OCI-LY1 (cell line): ENCODE results near the gene GPR27.

Experiments used
- H2AFZ ChIP-seq: fragments of 200-600 bp; sonication (generic), shearing (Covaris generic); 2 replicates; pipeline ENCODE4 v1.6.0; 2014; ENCODE audit warnings: antibody characterized with exemption, mild to moderate bottlenecking, low read length
- H3F3A ChIP-seq: fragments of 200-600 bp; sonication (generic), shearing (Covaris generic); 2 replicates; pipeline ENCODE4 v1.6.0; 2014; ENCODE audit warnings: mild to moderate bottlenecking, antibody characterized with exemption, low read length, moderate library complexity; ENCODE audit not compliant: insufficient read depth
- H3K27ac ChIP-seq: fragments of 200-600 bp; sonication (generic); 2 replicates; pipeline ENCODE4 v1.5.1; 2014; ENCODE audit warnings: low read length, mixed run types, mild to moderate bottlenecking, low read depth; ENCODE audit not compliant: poor library complexity, severe bottlenecking
- H3K27me3 ChIP-seq: fragments of 200-600 bp; sonication (generic); 2 replicates; pipeline ENCODE4 v1.6.0; 2014; ENCODE audit warnings: antibody characterized with exemption, mild to moderate bottlenecking, low read length, moderate library complexity; ENCODE audit not compliant: insufficient read depth
- H3K36me3 ChIP-seq: fragments of 200-600 bp; sonication (generic); 2 replicates; pipeline ENCODE4 v1.6.1; 2014; ENCODE audit warnings: mild to moderate bottlenecking, antibody characterized with exemption, low read length, moderate library complexity, mixed read lengths; ENCODE audit not compliant: insufficient read depth
- H3K4me1 ChIP-seq: fragments of 200-600 bp; sonication (generic); 2 replicates; pipeline ENCODE4 v1.5.1; 2014; ENCODE audit warnings: mild to moderate bottlenecking, low read length, moderate library complexity; ENCODE audit not compliant: insufficient read depth, severe bottlenecking
- H3K4me2 ChIP-seq: fragments of 200-600 bp; sonication (generic), shearing (Covaris generic); 2 replicates; pipeline ENCODE4 v1.6.1; 2014; ENCODE audit warnings: low read length
- H3K4me3 ChIP-seq: fragments of 200-600 bp; sonication (generic); 2 replicates; pipeline ENCODE4 v1.5.1; 2014; ENCODE audit warnings: low read length, low read depth, mild to moderate bottlenecking, mixed read lengths; ENCODE audit not compliant: poor library complexity, severe bottlenecking
- H3K79me2 ChIP-seq: fragments of 200-600 bp; shearing (Covaris generic); 2 replicates; pipeline ENCODE4 v1.6.1; 2016; ENCODE audit warnings: mixed run types, low read length, mixed read lengths; ENCODE audit not compliant: insufficient read depth
- H3K9ac ChIP-seq: fragments of 200-600 bp; sonication (generic), shearing (Covaris generic); 2 replicates; pipeline ENCODE4 v1.6.1; 2014; ENCODE audit warnings: mild to moderate bottlenecking, low read length, mixed read lengths
- H3K9me2 ChIP-seq: fragments of 200-600 bp; sonication (generic), shearing (Covaris generic); 2 replicates; pipeline ENCODE4 v1.6.1; 2014; ENCODE audit warnings: low read depth, mild to moderate bottlenecking, low read length, mixed read lengths
- H3K9me3 ChIP-seq: fragments of 200-600 bp; shearing (Covaris generic); 2 replicates; pipeline ENCODE4 v1.6.1; 2014; ENCODE audit warnings: low read length, mixed read lengths
- H4K20me1 ChIP-seq: fragments of 200-600 bp; sonication (generic), shearing (Covaris generic); 2 replicates; pipeline ENCODE4 v1.6.0; 2016; ENCODE audit warnings: mild to moderate bottlenecking, low read length; ENCODE audit not compliant: insufficient read depth
- EZH2 ChIP-seq: fragments of 200-600 bp; sonication (generic), shearing (Covaris generic); IDR thresholded peaks from 2 replicates; pipeline ENCODE4 v1.8.0; 2017; ENCODE audit warnings: borderline replicate concordance, mixed run types, mild to moderate bottlenecking, antibody characterized with exemption, low read length, moderate library complexity, mixed read lengths
- TF ChIP-seq, protein P1 (sequence below): fragments of 200-600 bp; sonication (generic), shearing (Covaris generic); IDR thresholded peaks from 2 replicates; pipeline ENCODE4 v1.5.1; 2017; ENCODE audit warnings: mild to moderate bottlenecking, antibody characterized with exemption, low read length, moderate library complexity, mixed read lengths

Gene GPR27

GRCh38 chr3:71786551-71786950, 32.9 kb downstream of the GPR27 start:
- Histone ChIP-seq H3K36me3 (no peaks in the 10 kb centered on the region), H3K4me1 (no peaks in the 10 kb centered on the region), H2AFZ (no peak overlapping the region), H3K79me2 (no peaks in the 10 kb centered on the region), H3K9me2 (no peaks in the 10 kb centered on the region), H3K27ac (no peak overlapping the region), H3K4me3 (no peak overlapping the region), H3K9me3 (no peaks in the 10 kb centered on the region), H3F3A (no peaks in the 10 kb centered on the region), H3K9ac (no peak overlapping the region), H4K20me1 (no peaks in the 10 kb centered on the region), H3K4me2 (no peak overlapping the region), H3K27me3 (no peaks in the 10 kb centered on the region)
- TF ChIP-seq, protein P1, sequence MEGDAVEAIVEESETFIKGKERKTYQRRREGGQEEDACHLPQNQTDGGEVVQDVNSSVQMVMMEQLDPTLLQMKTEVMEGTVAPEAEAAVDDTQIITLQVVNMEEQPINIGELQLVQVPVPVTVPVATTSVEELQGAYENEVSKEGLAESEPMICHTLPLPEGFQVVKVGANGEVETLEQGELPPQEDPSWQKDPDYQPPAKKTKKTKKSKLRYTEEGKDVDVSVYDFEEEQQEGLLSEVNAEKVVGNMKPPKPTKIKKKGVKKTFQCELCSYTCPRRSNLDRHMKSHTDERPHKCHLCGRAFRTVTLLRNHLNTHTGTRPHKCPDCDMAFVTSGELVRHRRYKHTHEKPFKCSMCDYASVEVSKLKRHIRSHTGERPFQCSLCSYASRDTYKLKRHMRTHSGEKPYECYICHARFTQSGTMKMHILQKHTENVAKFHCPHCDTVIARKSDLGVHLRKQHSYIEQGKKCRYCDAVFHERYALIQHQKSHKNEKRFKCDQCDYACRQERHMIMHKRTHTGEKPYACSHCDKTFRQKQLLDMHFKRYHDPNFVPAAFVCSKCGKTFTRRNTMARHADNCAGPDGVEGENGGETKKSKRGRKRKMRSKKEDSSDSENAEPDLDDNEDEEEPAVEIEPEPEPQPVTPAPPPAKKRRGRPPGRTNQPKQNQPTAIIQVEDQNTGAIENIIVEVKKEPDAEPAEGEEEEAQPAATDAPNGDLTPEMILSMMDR = no peak
- no peak for TF ChIP-seq EZH2

GRCh38 chr3:71787851-71788405, 34.3 kb downstream of the GPR27 start:
- no peaks in the 10 kb centered on the region for H3F3A ChIP-seq
- H2AFZ ChIP-seq = no peak overlapping the region
- TF ChIP-seq, protein P1 = no peak
- TF ChIP-seq EZH2 = no peak
- no peaks in the 10 kb centered on the region for H3K27me3 ChIP-seq
- H3K27ac ChIP-seq = no peak overlapping the region
- no peaks in the 10 kb centered on the region for H3K9me3 ChIP-seq
- no peaks in the 10 kb centered on the region for H3K9me2 ChIP-seq
- H4K20me1 ChIP-seq = no peaks in the 10 kb centered on the region
- no peaks in the 10 kb centered on the region for H3K36me3 ChIP-seq
- no peak overlapping the region for H3K4me2 ChIP-seq
- no peak overlapping the region for H3K4me3 ChIP-seq
- no peak overlapping the region for H3K9ac ChIP-seq
- no peaks in the 10 kb centered on the region for H3K4me1 ChIP-seq
- no peaks in the 10 kb centered on the region for H3K79me2 ChIP-seq

- H3K36me3 ChIP-seq = no peaks in the 10 kb centered on the region
Observed at GRCh38 chr3:71789922-71790321, 36.3 kb downstream of the GPR27 start.

More at GRCh38 chr3:71789922-71790321, 36.3 kb downstream of the GPR27 start:
- Histone ChIP-seq H4K20me1 (no peaks in the 10 kb centered on the region), H3K4me2 (no peak overlapping the region), H3K9ac (no peak overlapping the region), H3F3A (no peaks in the 10 kb centered on the region), H3K9me3 (no peaks in the 10 kb centered on the region), H3K9me2 (no peaks in the 10 kb centered on the region), H3K79me2 (no peaks in the 10 kb centered on the region), H3K4me3 (no peak overlapping the region), H2AFZ (no peak overlapping the region), H3K27ac (no peak overlapping the region), H3K27me3 (no peaks in the 10 kb centered on the region), H3K4me1 (no peaks in the 10 kb centered on the region)
- TF ChIP-seq EZH2 = no peak
- TF ChIP-seq, protein P1 = no peak
